Measurements from ENCODE around the gene PPL. TPM values are rescaled to one million over a fixed set of nuclear protein-coding genes. Genes with fewer than 3 reads are reported as not detected.

PPL gene
- total RNA-seq, 4 donors from 2014 or later, result 55.5 to 84.9 (median 72.0) TPM

- no peak overlapping the region for H3K4me3 ChIP-seq (replicated peaks in 1 of 3)
- no peaks in the 10 kb centered on the region for H3K36me3 ChIP-seq
- intact Hi-C loops (cut with DNase I), result no loop called here
- TF ChIP-seq CTCF (IDR thresholded peaks at IDR 0.05) (no peak), POLR2A (IDR thresholded peaks at IDR 0.05) (no peak)
- H3K27me3 ChIP-seq, result no peaks in the 10 kb centered on the region
- peaks cover 34 to 42% of the 10 kb centered on the region in 2 donors for H3K4me1 ChIP-seq
- H3K27ac ChIP-seq, result no peak overlapping the region
- H3K9me3 ChIP-seq, result no peaks in the 10 kb centered on the region
- DNase-seq, result no peak
Observed at GRCh38 chr16:4946917-4947316, 10.0 kb upstream of the PPL start.

- H3K27me3 ChIP-seq, result no peaks in the 10 kb centered on the region
- H3K4me1 ChIP-seq, result peaks cover 34 to 42% of the 10 kb centered on the region in 2 donors
- WGBS, 2 donors, result 33 to 40% methylated on average over 10 of the region's 11 CpGs
- intact Hi-C loops (cut with DNase I), result no loop called here
- H3K4me3 ChIP-seq (replicated peaks in 1 of 3), result no peak overlapping the region
- DNase-seq, result peak; percentile 64 to 67
- H3K36me3 ChIP-seq, result no peaks in the 10 kb centered on the region
- no peak for TF ChIP-seq POLR2A (IDR thresholded peaks at IDR 0.05)
- no peak for TF ChIP-seq CTCF (IDR thresholded peaks at IDR 0.05)
- no peaks in the 10 kb centered on the region for H3K9me3 ChIP-seq
- peak overlapping the region; percentile 81 to 95 (median 86) for H3K27ac ChIP-seq
Observed at GRCh38 chr16:4945560-4946502, 8.9 kb upstream of the PPL start.

- Histone ChIP-seq H3K27me3 (no peaks in the 10 kb centered on the region), H3K4me1 (peaks cover 34 to 42% of the 10 kb centered on the region in 2 donors), H3K27ac (peak overlapping the region; percentile 81 to 95 (median 86)), H3K36me3 (no peaks in the 10 kb centered on the region), H3K9me3 (no peaks in the 10 kb centered on the region), H3K4me3 (replicated peaks in 1 of 3) (no peak overlapping the region)
- 40 to 60% methylated on average over 10 to 13 of the region's 20 CpGs for WGBS, 2 donors
- TF ChIP-seq CTCF (IDR thresholded peaks at IDR 0.05) (peak in 1 of 6 experiments; percentile 14), POLR2A (IDR thresholded peaks at IDR 0.05) (peak in 1 of 2 donors; percentile 8)
- DNase-seq, result peak; percentile 98 to 99
- intact Hi-C loops (cut with DNase I), result no loop called here
Observed at GRCh38 chr16:4944333-4945281, 7.7 kb upstream of the PPL start.

GRCh38 chr16:4942481-4942880, 5.5 kb upstream of the PPL start:
- TF ChIP-seq CTCF (IDR thresholded peaks at IDR 0.05) (no peak), POLR2A (IDR thresholded peaks at IDR 0.05) (no peak)
- intact Hi-C loops (cut with DNase I), result no loop called here
- no peaks in the 10 kb centered on the region for H3K9me3 ChIP-seq
- DNase-seq, result no peak
- 74 to 79% methylated on average over 9 of the region's 9 CpGs for WGBS, 2 donors
- no peaks in the 10 kb centered on the region for H3K27me3 ChIP-seq
- H3K27ac ChIP-seq, result peak overlapping the region; percentile 81 to 95 (median 86)
- no peak overlapping the region for H3K4me3 ChIP-seq (replicated peaks in 1 of 3)
- H3K36me3 ChIP-seq, result no peaks in the 10 kb centered on the region
- peaks cover 40 to 46% of the 10 kb centered on the region in 2 donors for H3K4me1 ChIP-seq
